IMR-90 (cell line): ENCODE data around the gene ECI2. TPM values are rescaled to one million over a fixed set of nuclear protein-coding genes. Genes with fewer than 3 reads are reported as not detected.

Experiments used
- ATAC-seq: fragments of 200-7000 bp; cut with Tn5 transposase; 2 replicates; pipeline ENCODE4 v1.9.1; 2020; ENCODE audit warnings: low read depth, mild to moderate bottlenecking, moderate library complexity
- BruUV-seq: library from RNA; stranded (reverse); fragments of 400-500 nt; replicated peaks from 2 replicates; lab custom pipeline; 2021; lab: Mats Ljungman, UMichigan
- CTCF ChIA-PET: fragments of 300-600 bp; formaldehyde crosslinking; extraction: SDS; loops from one replicate; lab custom pipeline; 2021; ENCODE audit warnings: antibody characterized with exemption; lab: Yijun Ruan, JAX
- POLR2A ChIA-PET: fragments of 300-600 bp; sonication (Branson Sonifier 250); formaldehyde crosslinking; loops from one replicate; lab custom pipeline; 2022; ENCODE audit warnings: antibody characterized with exemption; ENCODE audit not compliant: unreplicated experiment; lab: Charles Lee
- DNase-seq: peaks from one replicate; pipeline ENCODE4 v3.0.0; 2013
- H2AFZ ChIP-seq: replicated peaks from 2 replicates; pipeline ENCODE3; 2013; ENCODE audit warnings: low read length, mild to moderate bottlenecking; ENCODE audit not compliant: poor library complexity
- H2AK5ac ChIP-seq: 2 replicates; pipeline ENCODE4 v1.6.1; 2013; ENCODE audit warnings: low read depth, low read length, inconsistent platforms
- H2AK9ac ChIP-seq: replicated peaks from 2 replicates; pipeline ENCODE3; 2013; ENCODE audit warnings: mild to moderate bottlenecking, low read depth, low read length, moderate library complexity; ENCODE audit not compliant: poor library complexity
- H2BK120ac ChIP-seq: 2 replicates; pipeline ENCODE4 v1.6.1; 2013; ENCODE audit warnings: low read depth, low read length, inconsistent platforms
- H2BK15ac ChIP-seq: 3 replicates; pipeline ENCODE4 v1.6.1; 2013; ENCODE audit warnings: low read depth, low read length, inconsistent platforms
- H2BK20ac ChIP-seq: 2 replicates; pipeline ENCODE4 v1.6.1; 2013; ENCODE audit warnings: low read depth, mild to moderate bottlenecking, inconsistent platforms, low read length, moderate library complexity
- H2BK5ac ChIP-seq: 2 replicates; pipeline ENCODE4 v1.6.1; 2013; ENCODE audit warnings: mild to moderate bottlenecking, low read depth, low read length, inconsistent platforms; ENCODE audit not compliant: poor library complexity, severe bottlenecking
- H3K14ac ChIP-seq: replicated peaks from 2 replicates; pipeline ENCODE4 v1.6.1; 2013; ENCODE audit warnings: low read depth, low read length, inconsistent platforms
- H3K18ac ChIP-seq: 2 replicates; pipeline ENCODE4 v1.6.1; 2013; ENCODE audit warnings: low read depth, low read length, control low read depth
- H3K23ac ChIP-seq: 2 replicates; pipeline ENCODE4 v1.6.1; 2013; ENCODE audit warnings: low read depth, low read length, inconsistent platforms
- H3K27ac ChIP-seq: 2 replicates; pipeline ENCODE4 v1.5.1; 2013; ENCODE audit warnings: mild to moderate bottlenecking, control low read depth, low read length; ENCODE audit not compliant: insufficient read depth
- H3K27me3 ChIP-seq: 2 replicates; pipeline ENCODE4 v1.6.1; 2013; ENCODE audit warnings: low read length; ENCODE audit not compliant: control insufficient read depth, insufficient read depth
- H3K36me3 ChIP-seq: 2 replicates; pipeline ENCODE4 v1.6.1; 2013; ENCODE audit warnings: low read length, mixed read lengths; ENCODE audit not compliant: control insufficient read depth, insufficient read depth
- H3K4ac ChIP-seq: 2 replicates; pipeline ENCODE4 v1.6.1; 2013; ENCODE audit warnings: low read depth, low read length, inconsistent platforms
- H3K4me1 ChIP-seq: 2 replicates; pipeline ENCODE4 v1.6.1; 2013; ENCODE audit warnings: low read length, mixed read lengths; ENCODE audit not compliant: control insufficient read depth, insufficient read depth
- H3K4me2 ChIP-seq: 2 replicates; pipeline ENCODE4 v1.6.1; 2013; ENCODE audit warnings: low read depth, mild to moderate bottlenecking, control low read depth, low read length, moderate library complexity
- H3K4me3 ChIP-seq: 2 replicates; pipeline ENCODE4 v1.5.1; 2013; ENCODE audit warnings: low read depth, mild to moderate bottlenecking, control low read depth, low read length, moderate library complexity; ENCODE audit not compliant: insufficient read depth
- H3K56ac ChIP-seq: 2 replicates; pipeline ENCODE4 v1.6.1; 2013; ENCODE audit warnings: low read length, inconsistent platforms; ENCODE audit not compliant: insufficient read depth; ENCODE audit errors: extremely low read depth
- H3K79me1 ChIP-seq, 2 experiments: 2 replicates each; pipeline ENCODE4 v1.6.1; 2013; ENCODE audit warnings: low read length in 2 of 2, inconsistent platforms in 1 of 2, low read depth in 1 of 2
- H3K9ac ChIP-seq: 2 replicates; pipeline ENCODE4 v1.6.1; 2013; ENCODE audit warnings: low read depth, low read length, control low read depth
- H3K9me1 ChIP-seq: 2 replicates; pipeline ENCODE4 v1.6.1; 2013; ENCODE audit warnings: low read length, inconsistent platforms; ENCODE audit not compliant: insufficient read depth
- H3K9me3 ChIP-seq: 2 replicates; pipeline ENCODE4 v1.6.1; 2013; ENCODE audit warnings: low read length; ENCODE audit not compliant: control insufficient read depth, insufficient read depth
- H4K20me1 ChIP-seq: 2 replicates; pipeline ENCODE4 v1.6.1; 2013; ENCODE audit warnings: low read length, inconsistent platforms; ENCODE audit not compliant: insufficient read depth
- H4K5ac ChIP-seq: 2 replicates; pipeline ENCODE4 v1.6.1; 2013; ENCODE audit warnings: mild to moderate bottlenecking, low read depth, low read length, control low read depth
- H4K8ac ChIP-seq, 2 experiments: 2 replicates each; pipeline ENCODE4 v1.6.1; 2013; ENCODE audit warnings: low read depth in 2 of 2, low read length in 2 of 2, control low read depth in 1 of 2, inconsistent platforms in 1 of 2
- H4K91ac ChIP-seq: 2 replicates; pipeline ENCODE4 v1.6.1; 2013; ENCODE audit warnings: low read depth, low read length, inconsistent platforms; ENCODE audit not compliant: insufficient read depth
- BHLHE40 ChIP-seq: fragments of 150-350 bp; IDR thresholded peaks from 2 replicates; pipeline ENCODE4 v1.6.1; 2016; ENCODE audit warnings: mild to moderate bottlenecking, low read depth, low read length
- CEBPB ChIP-seq: IDR thresholded peaks from 2 replicates; pipeline ENCODE4 v1.6.1; 2012; ENCODE audit warnings: low read depth, low read length, improper control_type of control experiment
- CHD1 ChIP-seq: IDR thresholded peaks from 2 replicates; pipeline ENCODE4 v1.6.1; 2012; ENCODE audit warnings: low read depth, low read length, improper control_type of control experiment
- FOS ChIP-seq: fragments of 150-350 bp; IDR thresholded peaks from 2 replicates; pipeline ENCODE4 v1.6.1; 2016; ENCODE audit warnings: low read depth, low read length
- MAFK ChIP-seq: IDR thresholded peaks from 2 replicates; pipeline ENCODE4 v1.6.1; 2012; ENCODE audit warnings: low read depth, low read length, improper control_type of control experiment
- MAZ ChIP-seq: IDR thresholded peaks from 2 replicates; pipeline ENCODE4 v1.6.1; 2012; ENCODE audit warnings: low read depth, mild to moderate bottlenecking, low read length, improper control_type of control experiment, moderate library complexity, borderline replicate concordance
- MXI1 ChIP-seq: IDR thresholded peaks from 2 replicates; pipeline ENCODE4 v1.6.1; 2012; ENCODE audit warnings: low read depth, mild to moderate bottlenecking, low read length, moderate library complexity, borderline replicate concordance
- NFE2L2 ChIP-seq: fragments of 150-350 bp; IDR thresholded peaks from 2 replicates; pipeline ENCODE4 v1.6.1; 2016; ENCODE audit warnings: low read depth, mild to moderate bottlenecking, low read length
- POLR2A ChIP-seq: IDR thresholded peaks from 2 replicates; pipeline ENCODE4 v1.6.1; 2012; ENCODE audit warnings: mild to moderate bottlenecking, low read depth, low read length
- RAD21 ChIP-seq: IDR thresholded peaks from 2 replicates; pipeline ENCODE4 v1.6.1; 2012; ENCODE audit warnings: low read length, improper control_type of control experiment
- RCOR1 ChIP-seq: IDR thresholded peaks from 2 replicates; pipeline ENCODE4 v1.6.1; 2012; ENCODE audit warnings: mild to moderate bottlenecking, low read length, improper control_type of control experiment; ENCODE audit not compliant: insufficient replicate concordance
- RFX5 ChIP-seq: IDR thresholded peaks from 2 replicates; pipeline ENCODE4 v1.8.0; 2012; ENCODE audit warnings: low read depth, mild to moderate bottlenecking, low read length, moderate library complexity
- SMC3 ChIP-seq: fragments of 150-350 bp; IDR thresholded peaks from 2 replicates; pipeline ENCODE4 v1.6.1; 2016; ENCODE audit warnings: low read depth, mild to moderate bottlenecking, antibody characterized with exemption, low read length, moderate library complexity
- WGBS, 2 experiments: methylation state at CpG; one replicate each; pipeline versions ENCODE4 v1.1.5 to v1.1.7; 2013; ENCODE audit warnings: missing lambda C conversion rate in 2 of 2; ENCODE audit not compliant: insufficient read length in 1 of 2; ENCODE audit errors: extremely low coverage in 2 of 2; 5-methylcytosine and 5-hydroxymethylcytosine counted together
- dilution Hi-C: fragments of 300-500 bp; cut with HindIII; formaldehyde crosslinking; loops from one replicate; pipeline ENCODE4 v1.14.3; 2018; ENCODE audit warnings: low sequenced_read_pairs; ENCODE audit not compliant: unreplicated experiment
- in situ Hi-C: fragments of 300-500 bp; cut with MboI; formaldehyde crosslinking; loops from 3 replicates; pipeline ENCODE4 v1.14.3; 2019; ENCODE audit warnings: low sequenced_read_pairs, inconsistent platforms, mixed read lengths
- intact Hi-C: fragments of 100-400 bp; cut with micrococcal nuclease; formaldehyde crosslinking; loops from 2 replicates; pipeline ENCODE4 v1.10.0; 2022
- polyA plus RNA-seq, 3 experiments: library from polyadenylated mRNA; depleted of rRNA; stranded (reverse); fragments of >200 nt; gene quantifications; 2 replicates each; pipeline ENCODE4 v1.2.3, GENCODE V29; 2012; ENCODE audit warnings: low replicate concordance in 1 of 3
- total RNA-seq: library from RNA; depleted of rRNA; stranded (reverse); fragments of >200 nt; gene quantifications from 2 replicates; pipeline ENCODE4 v1.2.3, GENCODE V29; 2012
- TF ChIP-seq, protein P1 (sequence below): fragments of 150-350 bp; IDR thresholded peaks from 2 replicates; pipeline ENCODE4 v1.6.1; 2016; ENCODE audit warnings: low read depth, mild to moderate bottlenecking, low read length, moderate library complexity, borderline replicate concordance
- TF ChIP-seq, protein P2 (sequence below): conservative IDR thresholded peaks from 2 replicates; pipeline ENCODE4 v1.5.1; 2012; ENCODE audit warnings: mild to moderate bottlenecking, low read depth, low read length, improper control_type of control experiment
- TF ChIP-seq, protein P3 (sequence below): fragments of 150-350 bp; IDR thresholded peaks from 2 replicates; pipeline ENCODE4 v1.6.1; 2017; ENCODE audit warnings: mild to moderate bottlenecking, antibody characterized with exemption, low read length, low read depth

ECI2 gene
- total and polyA plus RNA-seq, 2 of the 4 experiments (the other 2 are of a cell fraction) = 64.1 to 152 TPM

DNA sequence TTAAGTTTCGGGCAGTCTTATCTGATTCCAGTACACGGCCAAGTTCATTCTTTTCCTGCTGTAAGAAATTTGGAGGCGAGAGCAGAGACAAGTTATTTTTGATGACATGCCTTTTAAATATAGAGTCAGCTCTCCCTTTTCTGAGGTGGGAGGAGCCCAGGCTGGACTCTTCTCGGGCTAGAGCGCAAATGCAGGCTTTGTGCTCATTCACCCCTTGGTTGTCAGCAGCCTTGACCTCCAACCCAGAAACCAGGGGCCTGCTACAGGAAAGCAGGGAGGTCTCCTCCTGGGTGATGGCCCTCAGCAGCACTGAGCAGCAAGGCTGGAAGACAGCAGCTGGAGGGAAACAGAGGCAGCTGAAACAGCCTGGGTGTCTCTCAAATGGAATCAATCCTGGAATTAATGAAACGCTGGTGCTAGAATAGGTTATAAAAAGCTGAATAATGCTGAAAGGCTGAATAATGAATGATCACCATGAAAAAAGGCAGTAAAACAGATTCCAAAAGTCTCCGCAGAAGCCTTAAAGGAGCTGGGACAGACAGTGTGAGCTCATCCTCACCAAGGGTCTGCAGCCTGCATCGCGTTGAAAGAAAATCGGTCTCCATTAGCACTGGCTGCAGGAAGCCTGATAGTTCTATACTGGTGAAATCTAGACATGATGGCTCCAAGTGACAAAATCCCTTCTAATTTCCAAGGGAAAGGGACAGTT lies 28.2 kb upstream of the ECI2 start:
- H3K14ac ChIP-seq = no peak overlapping the region
- no peak overlapping the region for H3K27ac ChIP-seq
- H4K5ac ChIP-seq = no peak overlapping the region
- DNase-seq (no peak), ATAC-seq (no peak)
- TF ChIP-seq NFE2L2 (no peak), RAD21 (no peak), CHD1 (no peak), POLR2A (no peak), RCOR1 (no peak), MXI1 (no peak), FOS (no peak), SMC3 (no peak), MAZ (no peak), BHLHE40 (no peak), MAFK (no peak), CEBPB (no peak), RFX5 (no peak)
- TF ChIP-seq, protein P1, sequence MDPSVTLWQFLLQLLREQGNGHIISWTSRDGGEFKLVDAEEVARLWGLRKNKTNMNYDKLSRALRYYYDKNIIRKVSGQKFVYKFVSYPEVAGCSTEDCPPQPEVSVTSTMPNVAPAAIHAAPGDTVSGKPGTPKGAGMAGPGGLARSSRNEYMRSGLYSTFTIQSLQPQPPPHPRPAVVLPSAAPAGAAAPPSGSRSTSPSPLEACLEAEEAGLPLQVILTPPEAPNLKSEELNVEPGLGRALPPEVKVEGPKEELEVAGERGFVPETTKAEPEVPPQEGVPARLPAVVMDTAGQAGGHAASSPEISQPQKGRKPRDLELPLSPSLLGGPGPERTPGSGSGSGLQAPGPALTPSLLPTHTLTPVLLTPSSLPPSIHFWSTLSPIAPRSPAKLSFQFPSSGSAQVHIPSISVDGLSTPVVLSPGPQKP = no peak
- TF ChIP-seq, protein P2, sequence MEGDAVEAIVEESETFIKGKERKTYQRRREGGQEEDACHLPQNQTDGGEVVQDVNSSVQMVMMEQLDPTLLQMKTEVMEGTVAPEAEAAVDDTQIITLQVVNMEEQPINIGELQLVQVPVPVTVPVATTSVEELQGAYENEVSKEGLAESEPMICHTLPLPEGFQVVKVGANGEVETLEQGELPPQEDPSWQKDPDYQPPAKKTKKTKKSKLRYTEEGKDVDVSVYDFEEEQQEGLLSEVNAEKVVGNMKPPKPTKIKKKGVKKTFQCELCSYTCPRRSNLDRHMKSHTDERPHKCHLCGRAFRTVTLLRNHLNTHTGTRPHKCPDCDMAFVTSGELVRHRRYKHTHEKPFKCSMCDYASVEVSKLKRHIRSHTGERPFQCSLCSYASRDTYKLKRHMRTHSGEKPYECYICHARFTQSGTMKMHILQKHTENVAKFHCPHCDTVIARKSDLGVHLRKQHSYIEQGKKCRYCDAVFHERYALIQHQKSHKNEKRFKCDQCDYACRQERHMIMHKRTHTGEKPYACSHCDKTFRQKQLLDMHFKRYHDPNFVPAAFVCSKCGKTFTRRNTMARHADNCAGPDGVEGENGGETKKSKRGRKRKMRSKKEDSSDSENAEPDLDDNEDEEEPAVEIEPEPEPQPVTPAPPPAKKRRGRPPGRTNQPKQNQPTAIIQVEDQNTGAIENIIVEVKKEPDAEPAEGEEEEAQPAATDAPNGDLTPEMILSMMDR = no peak
- TF ChIP-seq, protein P3, sequence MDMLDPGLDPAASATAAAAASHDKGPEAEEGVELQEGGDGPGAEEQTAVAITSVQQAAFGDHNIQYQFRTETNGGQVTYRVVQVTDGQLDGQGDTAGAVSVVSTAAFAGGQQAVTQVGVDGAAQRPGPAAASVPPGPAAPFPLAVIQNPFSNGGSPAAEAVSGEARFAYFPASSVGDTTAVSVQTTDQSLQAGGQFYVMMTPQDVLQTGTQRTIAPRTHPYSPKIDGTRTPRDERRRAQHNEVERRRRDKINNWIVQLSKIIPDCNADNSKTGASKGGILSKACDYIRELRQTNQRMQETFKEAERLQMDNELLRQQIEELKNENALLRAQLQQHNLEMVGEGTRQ = no peak
- no peak overlapping the region for H2BK120ac ChIP-seq
- H4K8ac ChIP-seq = no peak overlapping the region
- no peak overlapping the region for H2AFZ ChIP-seq
- H3K79me1 ChIP-seq = no peaks in the 10 kb centered on the region
- intact Hi-C loops = no loop called here
- H3K4me2 ChIP-seq = no peak overlapping the region
- H2BK15ac ChIP-seq = no peak overlapping the region
- peaks cover 1% of the 10 kb centered on the region; the same call in 1 of the 2 replicates for H3K9me3 ChIP-seq
- H4K91ac ChIP-seq = no peak overlapping the region
- H3K9me1 ChIP-seq = no peaks in the 10 kb centered on the region
- H4K20me1 ChIP-seq = no peaks in the 10 kb centered on the region
- 89% methylated on average over 1 of the region's 10 CpGs; no CpG with 5 or more reads in 1 of the 2 experiments for WGBS, 2 experiments
- H3K36me3 ChIP-seq = no peaks in the 10 kb centered on the region
- H3K9ac ChIP-seq = no peak overlapping the region
- no peak overlapping the region for H2BK5ac ChIP-seq
- H3K4me1 ChIP-seq = no peaks in the 10 kb centered on the region
- dilution Hi-C loops = no loop called here
- H3K4me3 ChIP-seq = no peak overlapping the region
- H2AK9ac ChIP-seq = no peak overlapping the region
- H3K56ac ChIP-seq = no peak overlapping the region
- POLR2A ChIA-PET = no interaction called here
- H3K27me3 ChIP-seq = peaks cover 5% of the 10 kb centered on the region
- BruUV-seq = no TSS peak
- no peak overlapping the region for H3K23ac ChIP-seq
- no peak overlapping the region for H2AK5ac ChIP-seq
- no peak overlapping the region for H2BK20ac ChIP-seq
- in situ Hi-C loops = no loop called here
- CTCF ChIA-PET = interaction anchor here (1.2 kb wide), 1 partner anchor 47 kb away, joined by 5 read pairs; no protein-coding TSS in a partner anchor
- H3K18ac ChIP-seq = no peak overlapping the region
- H3K4ac ChIP-seq = no peak overlapping the region
